HAP-1 (cell line): ENCODE data around the gene LTBP2.

ENCODE experiments used
- DNase-seq, 2 experiments: peaks; one replicate each; pipeline ENCODE4 v3.0.0-alpha.2; 2016 to 2020; ENCODE audit warnings: low spot score in 2 of 2
- H3K27me3 ChIP-seq: fragments of 250-450 bp; sonication (Bioruptor Pico); 2 replicates; pipeline ENCODE4 v1.5.1; 2020; ENCODE audit warnings: low read depth, mild to moderate bottlenecking, moderate library complexity
- H3K36me3 ChIP-seq: fragments of 250-450 bp; sonication (Bioruptor Pico); replicated peaks from 2 replicates; pipeline ENCODE4 v1.5.1; 2020; ENCODE audit warnings: mild to moderate bottlenecking
- H3K4me1 ChIP-seq: fragments of 250-450 bp; sonication (Bioruptor Pico); 2 replicates; pipeline ENCODE4 v1.5.1; 2020; ENCODE audit warnings: mild to moderate bottlenecking
- H3K4me3 ChIP-seq: fragments of 250-450 bp; sonication (Bioruptor Pico); 2 replicates; pipeline ENCODE4 v1.5.1; 2020; ENCODE audit warnings: mild to moderate bottlenecking, moderate library complexity
- H3K9me3 ChIP-seq: fragments of 250-450 bp; sonication (Bioruptor Pico); 2 replicates; pipeline ENCODE4 v1.5.1; 2020; ENCODE audit warnings: mild to moderate bottlenecking, moderate library complexity
- in situ Hi-C: fragments of 300-500 bp; cut with MboI; formaldehyde crosslinking; loops from 3 replicates; pipeline ENCODE4 v1.14.3; 2020; ENCODE audit warnings: low sequenced_read_pairs, inconsistent platforms, mixed read lengths

LTBP2 gene

GRCh38 chr14:74528406-74528805 lies 83.6 kb downstream of the LTBP2 start:
- H3K36me3 ChIP-seq, result no peaks in the 10 kb centered on the region
- H3K4me1 ChIP-seq, result peaks cover 6% of the 10 kb centered on the region
- DNase-seq, result no peak
- in situ Hi-C loops, result no loop called here
- no peaks in the 10 kb centered on the region for H3K9me3 ChIP-seq
- H3K4me3 ChIP-seq, result no peak overlapping the region
- peaks cover 11% of the 10 kb centered on the region for H3K27me3 ChIP-seq

- Histone ChIP-seq H3K27me3 (peaks cover 11% of the 10 kb centered on the region), H3K36me3 (no peaks in the 10 kb centered on the region), H3K4me3 (no peak overlapping the region), H3K9me3 (no peaks in the 10 kb centered on the region), H3K4me1 (peaks cover 6% of the 10 kb centered on the region)
- in situ Hi-C loops, result no loop called here
- no peak for DNase-seq
Measured at GRCh38 chr14:74527736-74528280, 84.2 kb downstream of the LTBP2 start.

- Histone ChIP-seq H3K4me3 (no peak overlapping the region), H3K36me3 (no peaks in the 10 kb centered on the region), H3K4me1 (peaks cover 6% of the 10 kb centered on the region), H3K27me3 (peaks cover 11% of the 10 kb centered on the region), H3K9me3 (no peaks in the 10 kb centered on the region)
- in situ Hi-C loops, result no loop called here
- DNase-seq, result no peak
Measured at GRCh38 chr14:74526854-74527585, 85.0 kb downstream of the LTBP2 start.

- no peaks in the 10 kb centered on the region for H3K36me3 ChIP-seq
- in situ Hi-C loops, result no loop called here
- no peaks in the 10 kb centered on the region for H3K9me3 ChIP-seq
- no peaks in the 10 kb centered on the region for H3K4me1 ChIP-seq
- H3K4me3 ChIP-seq, result no peak overlapping the region
- DNase-seq, result no peak
- H3K27me3 ChIP-seq, result peaks cover 17% of the 10 kb centered on the region
Measured at GRCh38 chr14:74525361-74525851, 86.6 kb downstream of the LTBP2 start.

GRCh38 chr14:74524812-74525135 lies 87.3 kb downstream of the LTBP2 start:
- DNase-seq, result no peak
- H3K36me3 ChIP-seq, result no peaks in the 10 kb centered on the region
- in situ Hi-C loops, result no loop called here
- no peaks in the 10 kb centered on the region for H3K9me3 ChIP-seq
- no peaks in the 10 kb centered on the region for H3K4me1 ChIP-seq
- no peak overlapping the region for H3K4me3 ChIP-seq
- H3K27me3 ChIP-seq, result peaks cover 17% of the 10 kb centered on the region

- Histone ChIP-seq H3K36me3 (no peaks in the 10 kb centered on the region), H3K4me3 (no peak overlapping the region), H3K27me3 (peaks cover 17% of the 10 kb centered on the region), H3K4me1 (no peaks in the 10 kb centered on the region), H3K9me3 (no peaks in the 10 kb centered on the region)
- in situ Hi-C loops, result no loop called here
- no peak for DNase-seq
Measured at GRCh38 chr14:74524076-74524811, 87.8 kb downstream of the LTBP2 start.

GRCh38 chr14:74522740-74523139 lies 89.3 kb downstream of the LTBP2 start:
- Histone ChIP-seq H3K36me3 (no peaks in the 10 kb centered on the region), H3K4me3 (no peak overlapping the region), H3K4me1 (no peaks in the 10 kb centered on the region), H3K9me3 (no peaks in the 10 kb centered on the region), H3K27me3 (peaks cover 17% of the 10 kb centered on the region)
- in situ Hi-C loops, result no loop called here
- no peak for DNase-seq

GRCh38 chr14:74521756-74522155 lies 90.3 kb downstream of the LTBP2 start:
- in situ Hi-C loops, result no loop called here

GRCh38 chr14:74519316-74520074 lies 92.5 kb downstream of the LTBP2 start:
- in situ Hi-C loops, result no loop called here
- Histone ChIP-seq H3K9me3 (no peaks in the 10 kb centered on the region), H3K36me3 (no peaks in the 10 kb centered on the region), H3K27me3 (peaks cover 10% of the 10 kb centered on the region), H3K4me1 (no peaks in the 10 kb centered on the region), H3K4me3 (no peak overlapping the region)
- DNase-seq, result no peak

More at GRCh38 chr14:74521756-74522155, 90.3 kb downstream of the LTBP2 start:
- no peaks in the 10 kb centered on the region for H3K9me3 ChIP-seq
- H3K27me3 ChIP-seq, result peaks cover 17% of the 10 kb centered on the region
- DNase-seq, result no peak
- H3K4me1 ChIP-seq, result no peaks in the 10 kb centered on the region
- H3K36me3 ChIP-seq, result no peaks in the 10 kb centered on the region
- H3K4me3 ChIP-seq, result no peak overlapping the region

GRCh38 chr14:74518221-74518620 lies 93.8 kb downstream of the LTBP2 start:
- Histone ChIP-seq H3K36me3 (no peaks in the 10 kb centered on the region), H3K27me3 (peaks cover 6% of the 10 kb centered on the region), H3K4me1 (no peaks in the 10 kb centered on the region), H3K9me3 (no peaks in the 10 kb centered on the region), H3K4me3 (no peak overlapping the region)
- in situ Hi-C loops, result no loop called here
- no peak for DNase-seq

- Histone ChIP-seq H3K27me3 (peaks cover 6% of the 10 kb centered on the region), H3K4me1 (no peaks in the 10 kb centered on the region), H3K36me3 (no peaks in the 10 kb centered on the region), H3K4me3 (no peak overlapping the region), H3K9me3 (no peaks in the 10 kb centered on the region)
- in situ Hi-C loops, result no loop called here
- no peak for DNase-seq
Measured at GRCh38 chr14:74517731-74518130, 94.3 kb downstream of the LTBP2 start.

- peak in 1 of 2 experiments; percentile 25 for DNase-seq
- in situ Hi-C loops, result no loop called here
- Histone ChIP-seq H3K9me3 (no peaks in the 10 kb centered on the region), H3K27me3 (peaks cover 6% of the 10 kb centered on the region; the same call in 1 of the 2 replicates), H3K4me1 (no peaks in the 10 kb centered on the region), H3K4me3 (no peak overlapping the region), H3K36me3 (no peaks in the 10 kb centered on the region)
Measured at GRCh38 chr14:74516451-74517160, 95.4 kb downstream of the LTBP2 start.

- no peak overlapping the region for H3K4me3 ChIP-seq
- H3K9me3 ChIP-seq, result no peaks in the 10 kb centered on the region
- no peak for DNase-seq
- no peaks in the 10 kb centered on the region for H3K36me3 ChIP-seq
- in situ Hi-C loops, result no loop called here
- H3K4me1 ChIP-seq, result no peaks in the 10 kb centered on the region
- H3K27me3 ChIP-seq, result peaks cover 2% of the 10 kb centered on the region; the same call in 1 of the 2 replicates
Measured at GRCh38 chr14:74515891-74516412, 96.1 kb downstream of the LTBP2 start.
